HepG2 (cell line): Measurements from ENCODE around the gene CCNF. TPM values are rescaled to one million over a fixed set of nuclear protein-coding genes. Genes with fewer than 3 reads are reported as not detected.
A peak's percentile ranks its signal among the peaks of the same experiment; 100 is the strongest.

Experiments used
- AGO2 ChIP-seq: fragments of 200-400 bp; formaldehyde crosslinking; optimal IDR thresholded peaks from 2 replicates; pipeline ENCODE3; 2017; ENCODE audit warnings: mild to moderate bottlenecking, low read depth, low read length, moderate library complexity
- ARID2 ChIP-seq: sonication (generic); formaldehyde crosslinking; IDR thresholded peaks from 2 replicates; pipeline ENCODE4 v1.8.1; 2022; ENCODE audit warnings: mild to moderate bottlenecking, missing genetic modification reagents, borderline replicate concordance
- CHCHD3 ChIP-seq: sonication (generic); formaldehyde crosslinking; IDR thresholded peaks from 2 replicates; pipeline ENCODE4 v1.8.0; 2022; ENCODE audit warnings: mild to moderate bottlenecking, missing genetic modification reagents, moderate library complexity
- HNRNPK ChIP-seq: fragments of 200-400 bp; formaldehyde crosslinking; IDR thresholded peaks from 2 replicates; pipeline ENCODE4 v1.6.1; 2018; ENCODE audit warnings: low read length, low read depth, moderate library complexity, mild to moderate bottlenecking; ENCODE audit not compliant: poor library complexity, severe bottlenecking
- IKZF4 ChIP-seq: sonication (generic); formaldehyde crosslinking; IDR thresholded peaks from 2 replicates; pipeline ENCODE4 v1.5.1; 2020; ENCODE audit warnings: borderline replicate concordance, mild to moderate bottlenecking, low read depth, missing genetic modification reagents; ENCODE audit errors: not compliant biosample characterization
- JARID2 ChIP-seq: sonication (generic); formaldehyde crosslinking; IDR thresholded peaks from 2 replicates; pipeline ENCODE4 v1.8.1; 2023; ENCODE audit warnings: missing genetic modification reagents, inconsistent platforms; ENCODE audit not compliant: insufficient replicate concordance
- KDM4B ChIP-seq: sonication (generic); formaldehyde crosslinking; IDR thresholded peaks from 2 replicates; pipeline ENCODE4 v1.4.0; 2020; ENCODE audit warnings: missing genetic modification reagents
- KLF11 ChIP-seq: IDR thresholded peaks from 2 replicates; pipeline ENCODE4 v1.6.1; 2016; ENCODE audit warnings: missing compliant biosample characterization
- NR2C2 ChIP-seq: sonication (generic); formaldehyde crosslinking; IDR thresholded peaks from 2 replicates; pipeline ENCODE4 v1.4.0; 2020; ENCODE audit warnings: missing genetic modification reagents, mild to moderate bottlenecking, moderate library complexity, borderline replicate concordance
- PCBP1 ChIP-seq: fragments of 200-400 bp; formaldehyde crosslinking; IDR thresholded peaks from 2 replicates; pipeline ENCODE4 v1.6.1; 2017; ENCODE audit warnings: mild to moderate bottlenecking, low read depth, low read length, borderline replicate concordance
- TP53 ChIP-seq: sonication (generic); formaldehyde crosslinking; conservative IDR thresholded peaks from 2 replicates; pipeline ENCODE4 v1.4.0; 2020; ENCODE audit warnings: missing genetic modification reagents
- ZBTB21 ChIP-seq: sonication (generic); formaldehyde crosslinking; IDR thresholded peaks from 2 replicates; pipeline ENCODE4 v1.4.0; 2020; ENCODE audit warnings: missing genetic modification reagents
- ZNF225 ChIP-seq: sonication (generic); formaldehyde crosslinking; IDR thresholded peaks from 2 replicates; pipeline ENCODE4 v1.4.0; 2020; ENCODE audit warnings: mild to moderate bottlenecking, missing genetic modification reagents
- polyA plus RNA-seq, 8 experiments: library from polyadenylated mRNA; depleted of rRNA in 3 of 8; stranded (reverse) in 7 of 8; unstranded in 1 of 8; fragments of >200 nt; fragmentation: Illumina TruSeq in 4 of 8; extraction: Trizol in 4 of 8; gene quantifications; 2 replicates each; pipeline versions ENCODE4 v1.2.1 to v1.2.3, GENCODE V29; 2011 to 2016; ENCODE audit warnings: low read depth in 4 of 8, missing spikeins in 1 of 8, mixed read lengths in 1 of 8; ENCODE audit not compliant: insufficient read depth in 1 of 8
- total RNA-seq, 5 experiments: library from RNA; depleted of rRNA; stranded (reverse); fragments of >200 nt; fragmentation: Illumina TruSeq; extraction: Trizol; gene quantifications; 2 replicates each; pipeline ENCODE4 v1.2.3, GENCODE V29; 2016; ENCODE audit warnings: low read depth in 1 of 5
- TF ChIP-seq, protein P1 (sequence below): IDR thresholded peaks from 2 replicates; pipeline ENCODE4 v1.6.1; 2016; ENCODE audit warnings: missing compliant biosample characterization, missing genetic modification reagents, borderline replicate concordance
- TF ChIP-seq, protein P2 (sequence below): sonication (generic); formaldehyde crosslinking; IDR thresholded peaks from 2 replicates; pipeline ENCODE4 v1.8.0; 2022; ENCODE audit warnings: missing genetic modification reagents, low read depth, mild to moderate bottlenecking, borderline replicate concordance
- TF ChIP-seq, protein P3 (sequence below): IDR thresholded peaks from 2 replicates; pipeline ENCODE4 v1.6.1; 2012; ENCODE audit warnings: low read depth, low read length, improper control_type of control experiment
- TF ChIP-seq, protein P4 (sequence below): IDR thresholded peaks from 2 replicates; pipeline ENCODE4 v1.6.1; 2016; ENCODE audit warnings: low read depth, control low read depth
- TF ChIP-seq, protein P5 (sequence below): sonication (generic); formaldehyde crosslinking; IDR thresholded peaks from 2 replicates; pipeline ENCODE4 v1.4.0; 2020; ENCODE audit warnings: low read depth, missing genetic modification reagents
- TF ChIP-seq, protein P6 (sequence below): sonication (generic); formaldehyde crosslinking; IDR thresholded peaks from 2 replicates; pipeline ENCODE4 v1.5.0; 2020; ENCODE audit warnings: missing genetic modification reagents

The CCNF gene
- total and polyA plus RNA-seq, 2 of the 13 experiments (the other 11 are each of a cell fraction or from before 2014, with no cell fraction given), result 6.4 to 22.8 TPM

DNA sequence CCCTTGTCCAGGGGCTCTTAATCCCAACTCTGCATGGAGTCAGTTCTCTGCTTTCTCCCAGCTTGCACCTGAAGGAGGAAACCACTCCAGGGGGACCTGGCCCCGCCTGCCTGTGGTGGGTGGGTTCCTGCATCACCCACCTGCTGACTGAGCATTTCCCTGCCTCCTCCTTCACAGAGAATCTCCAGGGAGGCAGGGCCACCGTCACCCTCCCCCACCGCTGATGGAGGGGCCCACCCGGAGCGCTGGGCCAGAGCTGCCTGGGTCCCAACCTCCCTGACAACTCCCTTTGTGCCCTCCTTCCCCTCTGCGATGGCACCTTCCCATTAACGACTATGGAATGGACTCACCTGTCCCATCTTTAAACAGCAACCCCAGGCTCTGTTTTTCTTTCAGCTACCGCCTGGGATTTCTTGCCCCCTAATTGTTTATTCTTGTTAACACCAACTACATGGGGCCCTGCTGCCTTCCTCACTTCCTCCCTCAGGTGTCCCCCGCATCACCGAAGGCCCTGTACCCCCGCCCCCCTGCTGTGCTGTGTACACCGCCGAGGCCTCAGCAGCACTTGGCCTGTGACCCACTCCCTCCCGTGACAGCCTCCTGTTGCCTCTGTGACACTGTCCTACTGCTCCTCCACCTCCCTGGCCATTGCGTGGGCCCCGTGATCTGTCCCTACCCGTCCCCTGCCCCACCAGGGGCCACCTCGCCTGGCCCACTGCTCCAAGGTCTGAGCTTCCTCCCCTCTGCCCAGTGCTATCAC is 29.8 kb downstream of the CCNF start (continued):
- TF ChIP-seq, protein P1, sequence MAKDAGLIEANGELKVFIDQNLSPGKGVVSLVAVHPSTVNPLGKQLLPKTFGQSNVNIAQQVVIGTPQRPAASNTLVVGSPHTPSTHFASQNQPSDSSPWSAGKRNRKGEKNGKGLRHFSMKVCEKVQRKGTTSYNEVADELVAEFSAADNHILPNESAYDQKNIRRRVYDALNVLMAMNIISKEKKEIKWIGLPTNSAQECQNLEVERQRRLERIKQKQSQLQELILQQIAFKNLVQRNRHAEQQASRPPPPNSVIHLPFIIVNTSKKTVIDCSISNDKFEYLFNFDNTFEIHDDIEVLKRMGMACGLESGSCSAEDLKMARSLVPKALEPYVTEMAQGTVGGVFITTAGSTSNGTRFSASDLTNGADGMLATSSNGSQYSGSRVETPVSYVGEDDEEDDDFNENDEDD (CRISPR knock-in tag), result no peak
- TF ChIP-seq, protein P2, sequence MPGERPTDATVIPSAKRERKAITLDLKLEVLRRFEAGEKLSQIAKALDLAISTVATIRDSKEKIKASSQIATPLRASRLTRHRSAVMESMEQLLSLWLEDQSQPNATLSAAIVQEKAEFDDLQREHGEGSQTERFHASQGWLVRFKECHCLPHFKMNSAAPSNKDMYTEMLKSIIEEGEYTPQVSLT (CRISPR knock-in tag), result no peak
- no peak for TF ChIP-seq ZNF225 (CRISPR knock-in tag)
- TF ChIP-seq KDM4B, result no peak
- TF ChIP-seq, protein P3, sequence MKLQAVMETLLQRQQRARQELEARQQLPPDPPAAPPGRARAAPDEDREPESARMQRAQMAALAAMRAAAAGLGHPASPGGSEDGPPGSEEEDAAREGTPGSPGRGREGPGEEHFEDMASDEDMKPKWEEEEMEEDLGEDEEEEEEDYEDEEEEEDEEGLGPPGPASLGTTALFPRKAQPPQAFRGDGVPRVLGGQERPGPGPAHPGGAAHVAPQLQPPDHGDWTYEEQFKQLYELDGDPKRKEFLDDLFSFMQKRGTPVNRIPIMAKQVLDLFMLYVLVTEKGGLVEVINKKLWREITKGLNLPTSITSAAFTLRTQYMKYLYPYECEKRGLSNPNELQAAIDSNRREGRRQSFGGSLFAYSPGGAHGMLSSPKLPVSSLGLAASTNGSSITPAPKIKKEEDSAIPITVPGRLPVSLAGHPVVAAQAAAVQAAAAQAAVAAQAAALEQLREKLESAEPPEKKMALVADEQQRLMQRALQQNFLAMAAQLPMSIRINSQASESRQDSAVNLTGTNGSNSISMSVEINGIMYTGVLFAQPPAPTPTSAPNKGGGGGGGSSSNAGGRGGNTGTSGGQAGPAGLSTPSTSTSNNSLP, result no peak
- no peak for TF ChIP-seq TP53 (CRISPR knock-in tag)
- no peak for TF ChIP-seq IKZF4 (CRISPR knock-in tag)
- no peak for TF ChIP-seq NR2C2 (CRISPR knock-in tag)
- TF ChIP-seq JARID2, result no peak
- no peak for TF ChIP-seq CHCHD3 (CRISPR knock-in tag)
- peak; percentile 87 for TF ChIP-seq AGO2
- TF ChIP-seq PCBP1, result no peak
- TF ChIP-seq, protein P4, sequence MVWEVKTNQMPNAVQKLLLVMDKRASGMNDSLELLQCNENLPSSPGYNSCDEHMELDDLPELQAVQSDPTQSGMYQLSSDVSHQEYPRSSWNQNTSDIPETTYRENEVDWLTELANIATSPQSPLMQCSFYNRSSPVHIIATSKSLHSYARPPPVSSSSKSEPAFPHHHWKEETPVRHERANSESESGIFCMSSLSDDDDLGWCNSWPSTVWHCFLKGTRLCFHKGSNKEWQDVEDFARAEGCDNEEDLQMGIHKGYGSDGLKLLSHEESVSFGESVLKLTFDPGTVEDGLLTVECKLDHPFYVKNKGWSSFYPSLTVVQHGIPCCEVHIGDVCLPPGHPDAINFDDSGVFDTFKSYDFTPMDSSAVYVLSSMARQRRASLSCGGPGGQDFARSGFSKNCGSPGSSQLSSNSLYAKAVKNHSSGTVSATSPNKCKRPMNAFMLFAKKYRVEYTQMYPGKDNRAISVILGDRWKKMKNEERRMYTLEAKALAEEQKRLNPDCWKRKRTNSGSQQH (CRISPR knock-in tag), result no peak
- TF ChIP-seq ZBTB21 (CRISPR knock-in tag), result 0 out of 2 replicates have a peak, but pooled peaks have one; percentile 18
- TF ChIP-seq, protein P5, sequence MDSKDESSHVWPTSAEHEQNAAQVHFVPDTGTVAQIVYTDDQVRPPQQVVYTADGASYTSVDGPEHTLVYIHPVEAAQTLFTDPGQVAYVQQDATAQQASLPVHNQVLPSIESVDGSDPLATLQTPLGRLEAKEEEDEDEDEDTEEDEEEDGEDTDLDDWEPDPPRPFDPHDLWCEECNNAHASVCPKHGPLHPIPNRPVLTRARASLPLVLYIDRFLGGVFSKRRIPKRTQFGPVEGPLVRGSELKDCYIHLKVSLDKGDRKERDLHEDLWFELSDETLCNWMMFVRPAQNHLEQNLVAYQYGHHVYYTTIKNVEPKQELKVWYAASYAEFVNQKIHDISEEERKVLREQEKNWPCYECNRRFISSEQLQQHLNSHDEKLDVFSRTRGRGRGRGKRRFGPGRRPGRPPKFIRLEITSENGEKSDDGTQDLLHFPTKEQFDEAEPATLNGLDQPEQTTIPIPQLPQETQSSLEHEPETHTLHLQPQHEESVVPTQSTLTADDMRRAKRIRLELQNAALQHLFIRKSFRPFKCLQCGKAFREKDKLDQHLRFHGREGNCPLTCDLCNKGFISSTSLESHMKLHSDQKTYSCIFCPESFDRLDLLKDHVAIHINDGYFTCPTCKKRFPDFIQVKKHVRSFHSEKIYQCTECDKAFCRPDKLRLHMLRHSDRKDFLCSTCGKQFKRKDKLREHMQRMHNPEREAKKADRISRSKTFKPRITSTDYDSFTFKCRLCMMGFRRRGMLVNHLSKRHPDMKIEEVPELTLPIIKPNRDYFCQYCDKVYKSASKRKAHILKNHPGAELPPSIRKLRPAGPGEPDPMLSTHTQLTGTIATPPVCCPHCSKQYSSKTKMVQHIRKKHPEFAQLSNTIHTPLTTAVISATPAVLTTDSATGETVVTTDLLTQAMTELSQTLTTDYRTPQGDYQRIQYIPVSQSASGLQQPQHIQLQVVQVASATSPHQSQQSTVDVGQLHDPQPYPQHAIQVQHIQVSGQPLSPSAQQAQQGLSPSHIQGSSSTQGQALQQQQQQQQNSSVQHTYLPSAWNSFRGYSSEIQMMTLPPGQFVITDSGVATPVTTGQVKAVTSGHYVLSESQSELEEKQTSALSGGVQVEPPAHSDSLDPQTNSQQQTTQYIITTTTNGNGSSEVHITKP (CRISPR knock-in tag), result no peak
- no peak for TF ChIP-seq ARID2 (CRISPR knock-in tag)
- no peak for TF ChIP-seq HNRNPK
- TF ChIP-seq KLF11 (CRISPR knock-in tag), result no peak
- TF ChIP-seq, protein P6, sequence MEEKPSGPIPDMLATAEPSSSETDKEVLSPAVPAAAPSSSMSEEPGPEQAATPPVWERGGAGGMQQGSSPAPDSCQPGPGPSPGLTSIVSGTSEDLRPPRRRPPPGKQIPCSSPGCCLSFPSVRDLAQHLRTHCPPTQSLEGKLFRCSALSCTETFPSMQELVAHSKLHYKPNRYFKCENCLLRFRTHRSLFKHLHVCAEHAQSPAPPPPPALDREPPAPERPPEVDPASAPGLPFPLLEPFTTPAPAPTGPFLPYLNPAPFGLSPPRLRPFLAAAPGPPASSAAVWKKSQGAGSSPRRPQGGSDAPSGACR (CRISPR knock-in tag), result 0 out of 2 replicates have a peak, but pooled peaks have one; percentile 55
